Esophagus squamous epithelium (tissue), 4 donors: ENCODE measurements around the gene CT45A1.

ENCODE experiments used
- CTCF ChIP-seq, 6 experiments: fragments of 450-650 bp in 4 of 6; fragments of 200-600 bp in 2 of 6; sonication (generic) in 2 of 6; IDR thresholded peaks; one replicate each; pipeline ENCODE4 v1.5.1; 2016 to 2019; ENCODE audit warnings: antibody characterized with exemption in 6 of 6, mild to moderate bottlenecking in 4 of 6, moderate library complexity in 4 of 6
- POLR2A ChIP-seq, 4 donors: fragments of 450-650 bp; IDR thresholded peaks; one replicate each; pipeline ENCODE4 v1.6.1; 2017; ENCODE audit warnings: antibody characterized with exemption in 4 of 4, mild to moderate bottlenecking in 4 of 4, moderate library complexity in 3 of 4

DNA sequence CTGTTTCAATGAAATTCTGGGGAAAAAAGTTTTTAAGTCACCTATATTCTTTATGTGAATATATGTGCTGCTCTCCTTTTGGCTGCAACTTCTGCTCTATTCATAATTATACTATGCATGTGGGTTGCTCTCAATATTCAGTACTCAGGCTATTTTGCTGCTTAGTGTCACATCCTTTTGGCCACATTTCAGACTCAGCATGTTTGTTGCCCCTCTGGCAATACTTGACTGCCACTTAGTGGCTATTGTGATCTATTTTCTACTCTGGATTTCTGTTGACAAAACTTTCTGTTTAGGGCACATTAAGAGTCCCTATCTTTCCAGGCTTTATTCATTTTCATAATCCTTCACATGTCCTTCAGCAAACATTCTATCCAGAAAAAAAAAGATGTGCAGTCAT, 15.8 kb upstream of the CT45A1 start:
- no peak for TF ChIP-seq CTCF (IDR thresholded peaks at IDR 0.05)
- TF ChIP-seq POLR2A (IDR thresholded peaks at IDR 0.05) = no peak
